Neuronal stem cell (in vitro differentiated cells): ENCODE results near the gene REG3A.

Source experiments
- DNase-seq: peaks from one replicate; pipeline ENCODE4 v3.0.0-alpha.2; 2013; ENCODE audit warnings: low spot score
- H2AFZ ChIP-seq: one replicate; pipeline ENCODE4 v1.6.1; 2013; ENCODE audit warnings: mild to moderate bottlenecking, low read length, inconsistent platforms
- H2AK5ac ChIP-seq: 2 replicates; pipeline ENCODE4 v1.6.1; 2013; ENCODE audit warnings: low read depth, mild to moderate bottlenecking, inconsistent platforms, low read length, moderate library complexity, mixed read lengths
- H2BK120ac ChIP-seq: 2 replicates; pipeline ENCODE4 v1.6.1; 2013; ENCODE audit warnings: low read depth, mild to moderate bottlenecking, inconsistent platforms, low read length, moderate library complexity, mixed read lengths
- H2BK12ac ChIP-seq: one replicate; pipeline ENCODE4 v1.6.1; 2013; ENCODE audit warnings: low read length, inconsistent platforms
- H2BK15ac ChIP-seq: 2 replicates; pipeline ENCODE4 v1.6.1; 2013; ENCODE audit warnings: mild to moderate bottlenecking, low read length, inconsistent platforms, mixed read lengths
- H2BK5ac ChIP-seq: one replicate; pipeline ENCODE4 v1.6.1; 2013; ENCODE audit warnings: inconsistent platforms, mild to moderate bottlenecking, low read length, moderate library complexity
- H3K14ac ChIP-seq: one replicate; pipeline ENCODE4 v1.6.1; 2013; ENCODE audit warnings: low read length, inconsistent platforms
- H3K18ac ChIP-seq: 2 replicates; pipeline ENCODE4 v1.6.1; 2013; ENCODE audit warnings: low read length, inconsistent platforms
- H3K23ac ChIP-seq: 2 replicates; pipeline ENCODE4 v1.6.1; 2013; ENCODE audit warnings: low read depth, mild to moderate bottlenecking, mixed read lengths, low read length, inconsistent platforms; ENCODE audit not compliant: poor library complexity
- H3K27ac ChIP-seq: replicated peaks from 3 replicates; pipeline ENCODE4 v1.5.1; 2013; ENCODE audit warnings: low read length, inconsistent platforms
- H3K27me3 ChIP-seq, 3 experiments: 2 replicates each; pipeline ENCODE4 v1.6.1; 2013; ENCODE audit warnings: low read length in 3 of 3, mild to moderate bottlenecking in 2 of 3, inconsistent platforms in 1 of 3, low read depth in 1 of 3, mixed read lengths in 1 of 3, moderate library complexity in 1 of 3; ENCODE audit not compliant: control insufficient read depth in 3 of 3, insufficient read depth in 3 of 3
- H3K36me3 ChIP-seq, 2 donors: replicated peaks in 1 of 2; 2 replicates each; pipeline ENCODE4 v1.6.1; 2013; ENCODE audit warnings: low read length in 2 of 2; ENCODE audit not compliant: control insufficient read depth in 2 of 2, insufficient read depth in 2 of 2
- H3K4ac ChIP-seq: 2 replicates; pipeline ENCODE4 v1.6.1; 2013; ENCODE audit warnings: inconsistent platforms, mild to moderate bottlenecking, low read length, moderate library complexity
- H3K4me1 ChIP-seq, 2 donors: 1 replicate in 1 of 2; 2 replicates in 1 of 2; pipeline ENCODE4 v1.6.1; 2013; ENCODE audit warnings: low read length in 2 of 2, low read depth in 1 of 2; ENCODE audit not compliant: control insufficient read depth in 2 of 2, insufficient read depth in 1 of 2
- H3K4me2 ChIP-seq: one replicate; pipeline ENCODE4 v1.6.1; 2013; ENCODE audit warnings: mild to moderate bottlenecking, low read length, inconsistent platforms; ENCODE audit not compliant: insufficient read depth, poor library complexity, severe bottlenecking
- H3K4me3 ChIP-seq, 2 donors: 2 replicates each; pipeline ENCODE4 v1.5.1; 2013; ENCODE audit warnings: low read length in 2 of 2, mild to moderate bottlenecking in 2 of 2, inconsistent platforms in 1 of 2, moderate library complexity in 1 of 2
- H3K79me1 ChIP-seq: one replicate; pipeline ENCODE4 v1.6.1; 2013; ENCODE audit warnings: low read depth, mild to moderate bottlenecking, inconsistent platforms, low read length, moderate library complexity
- H3K9ac ChIP-seq: one replicate; pipeline ENCODE4 v1.6.1; 2013; ENCODE audit warnings: mild to moderate bottlenecking, low read depth, low read length, inconsistent platforms; ENCODE audit not compliant: poor library complexity
- H3K9me3 ChIP-seq, 2 donors: replicated peaks in 1 of 2; 2 replicates each; pipeline versions ENCODE3 to v1.6.1; 2013; ENCODE audit warnings: low read length in 2 of 2, mild to moderate bottlenecking in 2 of 2, inconsistent platforms in 1 of 2, low read depth in 1 of 2, mixed read lengths in 1 of 2, moderate library complexity in 1 of 2; ENCODE audit not compliant: control insufficient read depth in 2 of 2, insufficient read depth in 1 of 2
- H4K8ac ChIP-seq: one replicate; pipeline ENCODE4 v1.6.1; 2013; ENCODE audit warnings: low read depth, mild to moderate bottlenecking, inconsistent platforms, low read length, moderate library complexity
- H4K91ac ChIP-seq: one replicate; pipeline ENCODE4 v1.6.1; 2013; ENCODE audit warnings: low read length, low read depth, mild to moderate bottlenecking, inconsistent platforms; ENCODE audit not compliant: poor library complexity
- WGBS, 2 donors: extraction: QIAGEN DNeasy Blood & Tissue Kit; methylation state at CpG; one replicate each; pipeline ENCODE4 v1.1.7; 2013; ENCODE audit warnings: missing lambda C conversion rate in 2 of 2, mixed read lengths in 1 of 2; ENCODE audit not compliant: insufficient read length in 2 of 2, insufficient replicate concordance in 1 of 2; ENCODE audit errors: extremely low coverage in 2 of 2; 5-methylcytosine and 5-hydroxymethylcytosine counted together

Gene REG3A

DNA sequence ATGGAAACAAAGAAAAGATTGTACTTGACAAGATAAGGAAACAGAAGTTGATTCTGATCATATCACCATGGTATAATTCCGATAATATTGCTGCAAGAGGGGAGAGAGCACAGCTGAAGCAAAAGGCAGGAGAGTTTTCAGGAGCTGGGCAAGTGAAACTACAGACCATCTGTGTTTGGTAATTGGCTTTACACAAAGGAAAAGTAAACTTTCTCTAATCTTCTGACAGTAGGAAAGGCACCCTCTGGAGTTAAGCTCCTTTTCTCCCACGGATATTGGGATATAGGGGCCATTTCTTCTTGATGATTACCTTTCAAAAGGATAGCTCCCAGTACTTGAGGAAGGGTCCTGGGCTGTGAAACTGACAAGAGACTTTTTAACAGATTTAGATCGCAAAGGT, 29.9 kb upstream of the REG3A start:
- peaks cover 0 to 10% of the 10 kb centered on the region in 2 donors for H3K4me1 ChIP-seq
- no peak overlapping the region for H2AFZ ChIP-seq
- no peak overlapping the region for H3K4ac ChIP-seq
- no CpG with 5 or more reads among the region's 3 CpGs for WGBS, 2 donors
- DNase-seq: peak; percentile 29
- H3K14ac ChIP-seq: no peak overlapping the region
- H3K4me2 ChIP-seq: no peak overlapping the region
- no peak overlapping the region for H2BK15ac ChIP-seq
- H3K27me3 ChIP-seq: no peaks in the 10 kb centered on the region
- H3K9ac ChIP-seq: no peak overlapping the region
- no peak overlapping the region for H2BK5ac ChIP-seq
- H4K8ac ChIP-seq: no peak overlapping the region
- H3K4me3 ChIP-seq: no peak overlapping the region
- no peak overlapping the region for H2BK12ac ChIP-seq
- no peaks in the 10 kb centered on the region for H3K36me3 ChIP-seq
- no peak overlapping the region for H3K23ac ChIP-seq
- H3K79me1 ChIP-seq: no peaks in the 10 kb centered on the region
- H4K91ac ChIP-seq: no peak overlapping the region
- H2AK5ac ChIP-seq: no peak overlapping the region
- H3K9me3 ChIP-seq: no peaks in the 10 kb centered on the region
- H2BK120ac ChIP-seq: no peak overlapping the region
- no peak overlapping the region for H3K18ac ChIP-seq
- H3K27ac ChIP-seq: no peak overlapping the region

DNA sequence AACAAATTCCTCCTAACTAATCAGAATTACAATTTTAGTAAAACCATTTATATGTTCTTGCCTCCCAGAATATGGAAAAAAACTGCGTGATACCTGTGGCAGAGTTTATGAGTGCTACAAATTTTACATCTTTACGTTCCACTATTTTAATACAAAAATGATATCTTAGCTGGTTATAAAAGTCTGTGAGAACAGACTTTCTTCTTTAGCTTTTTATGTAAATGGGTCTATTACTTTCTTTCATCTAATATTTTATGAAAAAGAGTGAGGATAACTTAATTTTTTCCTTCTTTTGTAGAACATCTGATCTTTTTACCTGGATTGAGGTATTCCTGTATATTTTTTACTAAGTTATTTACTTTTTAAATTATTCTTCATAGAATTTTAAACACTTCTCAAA, 22.1 kb upstream of the REG3A start:
- Histone ChIP-seq H3K27me3 (no peaks in the 10 kb centered on the region), H2AK5ac (no peak overlapping the region), H3K4me1 (no peaks in the 10 kb centered on the region), H3K18ac (no peak overlapping the region), H3K4me2 (no peak overlapping the region), H4K91ac (no peak overlapping the region), H3K14ac (no peak overlapping the region), H3K4me3 (no peak overlapping the region), H2BK5ac (no peak overlapping the region), H2BK12ac (no peak overlapping the region), H3K27ac (no peak overlapping the region), H3K79me1 (no peaks in the 10 kb centered on the region), H3K36me3 (no peaks in the 10 kb centered on the region), H2BK15ac (no peak overlapping the region), H4K8ac (no peak overlapping the region), H3K9me3 (peaks cover 0 to 4% of the 10 kb centered on the region in 2 donors), H3K23ac (no peak overlapping the region), H3K9ac (no peak overlapping the region), H2BK120ac (no peak overlapping the region), H3K4ac (no peak overlapping the region), H2AFZ (no peak overlapping the region)
- no peak for DNase-seq
- no CpG with 5 or more reads among the region's 2 CpGs for WGBS, 2 donors

DNA sequence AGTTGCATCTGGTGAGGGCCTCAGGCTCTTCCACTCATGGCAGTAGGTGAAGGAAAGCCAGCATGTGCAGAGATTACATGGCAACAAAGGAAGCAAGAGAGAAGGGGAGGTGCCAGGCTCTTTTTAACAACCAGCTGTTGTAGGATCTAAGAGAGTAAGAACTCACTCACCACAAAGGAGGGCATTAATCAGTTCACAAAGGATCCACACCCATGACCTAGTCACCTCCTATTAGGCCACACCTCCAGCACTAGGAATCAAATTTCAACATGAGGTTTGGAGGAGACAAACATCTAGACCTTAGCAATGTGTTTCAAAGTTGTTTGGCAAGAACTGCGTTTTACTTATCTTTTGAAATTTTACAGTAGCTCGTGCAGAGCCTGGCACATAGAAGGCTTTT, 20.5 kb upstream of the REG3A start:
- no peak for DNase-seq
- Histone ChIP-seq H3K9me3 (peaks cover 0 to 4% of the 10 kb centered on the region in 2 donors), H3K36me3 (no peaks in the 10 kb centered on the region), H3K27me3 (no peaks in the 10 kb centered on the region), H3K4me1 (no peaks in the 10 kb centered on the region), H2BK120ac (no peak overlapping the region), H3K79me1 (no peaks in the 10 kb centered on the region), H4K91ac (no peak overlapping the region), H3K9ac (no peak overlapping the region), H2BK15ac (no peak overlapping the region), H2AFZ (no peak overlapping the region), H4K8ac (no peak overlapping the region), H3K18ac (no peak overlapping the region), H2AK5ac (no peak overlapping the region), H3K14ac (no peak overlapping the region), H3K23ac (no peak overlapping the region), H3K4ac (no peak overlapping the region), H2BK12ac (no peak overlapping the region), H3K27ac (no peak overlapping the region), H2BK5ac (no peak overlapping the region), H3K4me3 (no peak overlapping the region), H3K4me2 (no peak overlapping the region)
- no CpG with 5 or more reads among the region's 2 CpGs for whole genome bisulfite sequencing, 2 donors

DNA sequence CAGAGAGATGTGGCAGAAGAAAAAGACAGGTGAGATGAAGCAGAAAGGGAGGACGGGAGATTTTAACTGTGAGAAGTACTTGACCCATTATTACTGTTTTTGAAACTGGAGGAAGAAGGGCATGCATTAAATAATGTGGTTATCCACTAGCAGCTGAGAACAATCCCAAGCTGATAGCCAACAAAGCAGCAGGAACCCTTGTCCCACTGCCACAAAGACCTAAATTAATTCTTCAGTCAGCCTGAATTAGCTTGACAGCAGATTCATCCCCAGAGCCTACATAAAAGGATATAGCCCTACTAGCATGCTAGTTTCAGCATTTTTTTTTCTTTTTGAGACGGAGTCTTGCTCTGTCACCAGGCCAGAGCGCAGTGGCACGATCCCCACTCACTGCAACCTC, 19.5 kb upstream of the REG3A start:
- Histone ChIP-seq H3K79me1 (no peaks in the 10 kb centered on the region), H2BK12ac (no peak overlapping the region), H3K4me1 (no peaks in the 10 kb centered on the region), H3K9me3 (peaks cover 0 to 4% of the 10 kb centered on the region in 2 donors), H2AK5ac (no peak overlapping the region), H3K36me3 (no peaks in the 10 kb centered on the region), H2AFZ (no peak overlapping the region), H2BK5ac (no peak overlapping the region), H3K4ac (no peak overlapping the region), H3K18ac (no peak overlapping the region), H2BK120ac (no peak overlapping the region), H4K8ac (no peak overlapping the region), H2BK15ac (no peak overlapping the region), H3K4me2 (no peak overlapping the region), H4K91ac (no peak overlapping the region), H3K14ac (no peak overlapping the region), H3K9ac (no peak overlapping the region), H3K27ac (no peak overlapping the region), H3K27me3 (no peaks in the 10 kb centered on the region), H3K23ac (no peak overlapping the region), H3K4me3 (no peak overlapping the region)
- DNase-seq: no peak
- WGBS, 2 donors: no CpG with 5 or more reads among the region's 4 CpGs
